ENCODE measurements around the gene DHX40.
"Not testable (repeated sequence)": the region's sequence is repeated elsewhere in the genome, so short reads cannot be mapped to it uniquely, and the experiment has no call there.

Gene DHX40

DNA sequence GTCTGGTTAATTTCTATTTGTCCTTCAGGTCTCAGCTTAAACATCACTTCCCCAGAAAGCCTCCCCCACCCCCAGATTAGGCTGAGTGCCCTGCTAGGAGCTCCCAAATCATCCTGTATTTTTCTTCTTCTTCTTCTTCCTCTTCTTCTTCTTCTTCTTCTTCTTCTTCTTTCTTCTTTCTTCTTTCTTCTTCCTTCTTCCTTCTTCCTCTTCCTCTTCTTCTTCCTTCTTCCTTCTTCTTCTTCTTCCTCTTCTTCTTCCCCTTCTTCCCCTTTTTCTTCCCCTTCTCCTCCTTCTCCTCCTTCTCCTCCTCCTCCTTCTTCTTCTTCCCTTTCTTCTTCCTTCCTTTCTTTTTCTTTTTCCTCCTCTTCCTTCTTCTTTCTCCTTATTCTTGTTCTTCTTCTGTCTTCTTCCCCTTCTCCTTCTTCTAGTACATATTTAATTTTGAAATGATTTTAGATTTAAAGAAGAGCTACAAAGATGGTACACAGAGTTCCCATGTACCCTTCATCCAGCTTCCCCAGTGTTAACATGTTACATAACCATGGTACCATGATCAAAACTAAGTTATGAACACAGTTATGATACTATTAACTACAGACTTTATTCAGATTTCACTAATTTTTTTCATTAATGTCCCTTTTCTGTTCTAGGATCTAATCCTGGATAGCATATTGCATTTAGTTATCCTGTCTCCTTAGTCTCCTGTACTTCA lies 27.1 kb upstream of the DHX40 start:
- no peak overlapping the region for H3K4me3 ChIP-seq (replicated peaks in 1 of 2; ENCODE audit: low read depth in 2 of 2, low read length in 2 of 2)
- DNase-seq (ENCODE audit: low read depth in 2 of 2), result no peak
- TF ChIP-seq, protein P1, sequence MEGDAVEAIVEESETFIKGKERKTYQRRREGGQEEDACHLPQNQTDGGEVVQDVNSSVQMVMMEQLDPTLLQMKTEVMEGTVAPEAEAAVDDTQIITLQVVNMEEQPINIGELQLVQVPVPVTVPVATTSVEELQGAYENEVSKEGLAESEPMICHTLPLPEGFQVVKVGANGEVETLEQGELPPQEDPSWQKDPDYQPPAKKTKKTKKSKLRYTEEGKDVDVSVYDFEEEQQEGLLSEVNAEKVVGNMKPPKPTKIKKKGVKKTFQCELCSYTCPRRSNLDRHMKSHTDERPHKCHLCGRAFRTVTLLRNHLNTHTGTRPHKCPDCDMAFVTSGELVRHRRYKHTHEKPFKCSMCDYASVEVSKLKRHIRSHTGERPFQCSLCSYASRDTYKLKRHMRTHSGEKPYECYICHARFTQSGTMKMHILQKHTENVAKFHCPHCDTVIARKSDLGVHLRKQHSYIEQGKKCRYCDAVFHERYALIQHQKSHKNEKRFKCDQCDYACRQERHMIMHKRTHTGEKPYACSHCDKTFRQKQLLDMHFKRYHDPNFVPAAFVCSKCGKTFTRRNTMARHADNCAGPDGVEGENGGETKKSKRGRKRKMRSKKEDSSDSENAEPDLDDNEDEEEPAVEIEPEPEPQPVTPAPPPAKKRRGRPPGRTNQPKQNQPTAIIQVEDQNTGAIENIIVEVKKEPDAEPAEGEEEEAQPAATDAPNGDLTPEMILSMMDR (IDR thresholded peaks at IDR 0.05; ENCODE audit: low read depth, low read length), result no peak

DNA sequence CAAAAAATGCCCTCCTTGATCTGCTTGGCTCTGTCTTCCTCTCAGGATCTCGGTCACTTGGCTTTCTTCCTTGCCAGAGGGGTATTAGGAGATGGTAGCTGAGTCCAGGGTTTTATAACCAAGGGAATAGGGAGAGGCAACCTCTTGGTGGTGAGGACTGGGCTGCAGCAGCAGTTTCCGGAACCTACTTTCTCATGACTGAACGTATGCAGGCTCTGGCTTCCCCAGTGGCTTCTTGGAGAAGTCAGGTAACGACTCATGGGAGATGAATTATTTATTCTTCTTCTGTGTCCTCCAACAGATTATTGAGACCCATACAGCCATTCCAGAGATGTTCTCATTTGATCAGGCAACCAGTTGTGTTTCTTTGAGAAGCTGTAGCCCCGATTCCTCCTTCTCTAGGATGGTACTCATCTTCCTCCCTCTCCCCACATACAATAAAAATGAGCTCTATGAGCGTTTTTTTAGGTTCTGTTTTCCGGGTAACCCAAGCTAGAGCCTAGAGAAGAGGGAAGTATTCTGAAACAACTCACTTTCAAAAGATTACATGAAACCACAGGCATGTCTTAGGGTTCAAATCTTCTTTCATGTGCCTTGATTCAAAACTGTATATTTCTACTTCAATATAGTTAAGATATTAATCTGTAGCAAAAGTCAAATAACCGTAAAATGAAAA lies 22.3 kb upstream of the DHX40 start:
- no peak overlapping the region for H3K4me3 ChIP-seq (replicated peaks in 1 of 2; ENCODE audit: low read depth in 2 of 2, low read length in 2 of 2)
- no peak for DNase-seq (ENCODE audit: low read depth in 2 of 2)
- TF ChIP-seq, protein P1 (IDR thresholded peaks at IDR 0.05; ENCODE audit: low read depth, low read length), result no peak

DNA sequence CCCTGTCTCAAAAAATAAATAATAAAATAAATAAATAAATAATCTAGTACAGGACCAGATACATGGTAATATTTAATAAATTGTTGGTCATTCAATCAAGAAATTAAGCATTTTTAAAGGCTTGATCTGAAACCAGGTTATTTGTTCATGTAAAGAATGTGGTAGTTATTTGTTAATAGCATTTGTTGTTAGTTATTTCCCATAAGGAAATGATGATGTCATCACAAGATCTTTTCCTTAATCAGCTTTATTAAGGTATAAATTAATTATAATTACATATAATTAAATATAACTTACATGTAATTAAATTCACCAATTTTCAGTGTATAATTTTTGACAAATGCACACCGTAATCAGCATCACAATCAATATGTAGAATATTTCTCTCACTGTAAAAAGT lies 19.5 kb upstream of the DHX40 start:
- DNase-seq (ENCODE audit: low read depth in 2 of 2), result no peak
- H3K4me3 ChIP-seq (replicated peaks in 1 of 2; ENCODE audit: low read depth in 2 of 2, low read length in 2 of 2), result no peak overlapping the region
- TF ChIP-seq, protein P1 (IDR thresholded peaks at IDR 0.05; ENCODE audit: low read depth, low read length), result no peak

DNA sequence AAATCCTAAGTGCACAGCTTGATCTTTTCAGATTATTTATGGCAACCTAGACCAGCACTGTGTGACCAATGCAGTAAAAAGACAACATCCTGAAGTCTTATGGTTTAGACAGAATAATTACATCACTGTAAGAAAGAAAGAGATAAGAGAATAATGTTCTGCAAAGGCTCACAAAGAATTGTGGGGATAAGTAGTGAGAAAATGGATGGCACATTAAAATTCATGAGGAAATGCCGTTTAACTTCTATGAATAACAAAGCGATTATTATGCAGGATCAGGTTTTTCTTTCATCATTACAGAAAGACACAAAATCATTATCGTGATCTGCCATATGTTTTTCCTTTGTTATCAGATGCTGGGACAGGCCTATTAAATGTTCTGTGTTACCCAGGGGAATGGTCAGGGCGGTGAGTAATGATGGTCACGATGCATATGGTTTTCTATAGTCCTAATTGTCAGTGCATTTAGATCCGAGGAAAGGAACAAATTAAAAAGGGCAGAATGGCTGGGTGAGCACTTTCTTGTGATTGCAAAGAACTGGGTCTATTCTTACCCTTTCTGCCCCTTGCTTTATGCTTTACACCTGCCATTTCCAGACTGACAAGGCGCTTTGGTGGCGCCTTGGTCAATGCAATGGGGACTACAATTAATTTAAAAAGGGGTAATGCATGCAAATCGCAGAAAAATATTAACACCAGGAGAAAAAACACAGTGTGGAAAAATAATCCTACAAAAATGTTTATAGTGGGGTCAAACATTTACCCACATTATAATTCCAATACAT lies 18.1 kb upstream of the DHX40 start:
- TF ChIP-seq, protein P1 (IDR thresholded peaks at IDR 0.05; ENCODE audit: low read depth, low read length), result no peak
- H3K4me3 ChIP-seq (replicated peaks in 1 of 2; ENCODE audit: low read depth in 2 of 2, low read length in 2 of 2), result no peak overlapping the region
- DNase-seq (ENCODE audit: low read depth in 2 of 2), result peak; percentile 18 to 19

DNA sequence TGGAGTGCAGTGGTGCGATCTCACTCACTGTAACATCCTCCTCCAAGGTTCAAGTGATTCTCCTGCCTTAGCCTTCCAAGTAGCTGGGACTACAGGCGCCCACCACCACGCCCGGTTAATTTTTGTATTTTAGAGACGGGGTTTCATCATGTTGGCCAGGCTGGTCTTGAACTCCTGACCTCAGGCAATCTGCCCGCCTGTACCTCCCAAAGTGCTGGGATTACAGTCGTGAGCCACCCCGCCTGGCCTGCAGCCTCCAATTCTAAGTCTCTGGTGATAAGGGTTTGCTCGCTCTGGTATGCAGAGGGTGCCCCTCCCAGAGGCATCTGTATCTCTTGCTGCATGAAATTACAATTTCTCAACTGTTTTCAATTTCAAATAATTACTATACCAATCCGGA lies 16.4 kb upstream of the DHX40 start:
- DNase-seq (ENCODE audit: low read depth in 2 of 2); H3K4me3 ChIP-seq (replicated peaks in 1 of 2; ENCODE audit: low read depth in 2 of 2, low read length in 2 of 2): not testable (repeated sequence)

DNA sequence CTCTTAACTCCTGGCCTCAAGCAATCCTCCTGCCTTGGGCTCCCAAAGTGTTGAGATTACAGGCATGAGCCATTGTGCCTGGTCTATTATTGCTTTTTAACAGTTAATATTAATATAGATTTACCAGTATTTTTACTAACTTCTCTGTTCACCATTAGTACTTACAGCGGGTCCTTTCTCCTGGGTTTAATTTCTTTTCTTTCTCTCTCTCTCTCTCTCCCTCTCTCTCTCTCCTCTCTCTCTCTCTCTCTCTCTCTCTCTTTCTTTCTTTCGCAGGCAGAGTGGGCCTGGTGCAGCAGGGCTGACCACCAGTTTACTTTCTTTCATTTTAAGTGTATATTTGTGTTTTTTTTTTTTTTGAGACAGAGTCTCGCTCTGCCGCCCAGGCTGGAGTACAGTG lies 14.7 kb upstream of the DHX40 start:
- TF ChIP-seq, protein P1 (IDR thresholded peaks at IDR 0.05; ENCODE audit: low read depth, low read length), result no peak
- no peak for DNase-seq (ENCODE audit: low read depth in 2 of 2)
- H3K4me3 ChIP-seq (replicated peaks in 1 of 2; ENCODE audit: low read depth in 2 of 2, low read length in 2 of 2), result no peak overlapping the region

DNA sequence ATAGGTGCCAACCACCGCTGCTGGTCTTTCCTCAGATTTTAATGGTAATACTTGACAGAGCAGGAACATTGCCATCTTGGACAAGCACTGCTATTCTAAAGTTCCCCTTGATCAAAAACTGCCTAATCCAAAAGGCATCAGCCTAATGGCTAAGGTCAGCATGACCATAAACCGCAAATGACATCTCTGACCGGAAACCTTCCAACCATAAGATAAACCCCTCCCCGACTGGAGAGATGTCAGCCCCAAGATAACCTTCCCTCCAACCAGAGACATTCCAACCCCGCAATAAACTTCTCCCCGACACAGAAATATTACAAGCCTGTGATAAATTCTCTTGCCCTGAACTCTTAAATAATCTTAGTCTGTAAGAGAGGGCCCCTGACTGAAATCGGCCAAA lies 7.4 kb upstream of the DHX40 start:
- H3K4me3 ChIP-seq (replicated peaks in 1 of 2; ENCODE audit: low read depth in 2 of 2, low read length in 2 of 2), result no peak overlapping the region
- no peak for DNase-seq (ENCODE audit: low read depth in 2 of 2)
- TF ChIP-seq, protein P1 (IDR thresholded peaks at IDR 0.05; ENCODE audit: low read depth, low read length), result no peak

Measured in cardiac fibroblast (primary cell).